ENCODE results near the gene PTPRC.

PTPRC gene

DNA sequence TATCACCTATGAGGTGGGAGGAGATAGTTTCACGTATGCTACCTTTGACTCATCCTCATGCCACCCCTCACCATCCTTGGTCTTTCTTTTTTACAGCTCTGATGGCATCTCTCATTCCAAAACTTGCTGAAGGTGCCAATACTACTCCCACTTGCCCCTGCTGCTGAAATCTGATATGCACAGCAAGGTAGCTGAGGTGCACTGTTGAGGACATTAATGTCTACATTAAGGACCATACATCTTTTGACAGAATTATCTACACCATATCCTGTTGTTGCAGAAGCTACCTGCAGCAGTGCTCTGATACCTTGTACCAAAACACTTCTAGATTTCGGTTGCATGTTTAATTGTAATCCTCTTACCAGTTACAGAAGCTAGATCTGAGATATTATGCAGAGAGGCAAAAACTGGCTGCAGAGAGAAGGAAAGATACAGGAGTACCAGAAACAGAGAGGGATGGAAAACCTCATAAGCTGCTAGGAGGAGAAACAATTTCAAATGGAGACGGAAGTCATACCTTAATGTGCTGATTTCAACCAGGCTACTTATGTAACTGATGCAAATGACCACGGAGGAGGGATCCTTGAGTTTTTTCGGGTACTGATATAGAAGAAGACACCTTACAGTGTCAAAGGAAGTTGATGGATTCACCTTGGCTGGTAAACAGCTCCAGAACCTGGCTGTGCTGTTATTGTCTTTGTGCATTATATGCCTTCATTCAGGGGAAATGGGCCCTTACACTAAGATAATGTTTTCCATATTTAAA, 19.3 kb upstream of the PTPRC start:
- no peak overlapping the region for H3K4me3 ChIP-seq (ENCODE audit: low read depth, low read length)
- H3K27me3 ChIP-seq (replicated peaks) = no peaks in the 10 kb centered on the region
- DNase-seq = no peak
- TF ChIP-seq, protein P1, sequence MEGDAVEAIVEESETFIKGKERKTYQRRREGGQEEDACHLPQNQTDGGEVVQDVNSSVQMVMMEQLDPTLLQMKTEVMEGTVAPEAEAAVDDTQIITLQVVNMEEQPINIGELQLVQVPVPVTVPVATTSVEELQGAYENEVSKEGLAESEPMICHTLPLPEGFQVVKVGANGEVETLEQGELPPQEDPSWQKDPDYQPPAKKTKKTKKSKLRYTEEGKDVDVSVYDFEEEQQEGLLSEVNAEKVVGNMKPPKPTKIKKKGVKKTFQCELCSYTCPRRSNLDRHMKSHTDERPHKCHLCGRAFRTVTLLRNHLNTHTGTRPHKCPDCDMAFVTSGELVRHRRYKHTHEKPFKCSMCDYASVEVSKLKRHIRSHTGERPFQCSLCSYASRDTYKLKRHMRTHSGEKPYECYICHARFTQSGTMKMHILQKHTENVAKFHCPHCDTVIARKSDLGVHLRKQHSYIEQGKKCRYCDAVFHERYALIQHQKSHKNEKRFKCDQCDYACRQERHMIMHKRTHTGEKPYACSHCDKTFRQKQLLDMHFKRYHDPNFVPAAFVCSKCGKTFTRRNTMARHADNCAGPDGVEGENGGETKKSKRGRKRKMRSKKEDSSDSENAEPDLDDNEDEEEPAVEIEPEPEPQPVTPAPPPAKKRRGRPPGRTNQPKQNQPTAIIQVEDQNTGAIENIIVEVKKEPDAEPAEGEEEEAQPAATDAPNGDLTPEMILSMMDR (IDR thresholded peaks at IDR 0.05; ENCODE audit: low read depth, low read length, missing control alignments) = no peak
- H3K36me3 ChIP-seq (replicated peaks) = no peaks in the 10 kb centered on the region
- no peak overlapping the region for H3K27ac ChIP-seq
- in situ Hi-C loops (cut with HindIII; ENCODE audit: low pct_ligation_motif_present, low sequenced_read_pairs) = no loop called here

DNA sequence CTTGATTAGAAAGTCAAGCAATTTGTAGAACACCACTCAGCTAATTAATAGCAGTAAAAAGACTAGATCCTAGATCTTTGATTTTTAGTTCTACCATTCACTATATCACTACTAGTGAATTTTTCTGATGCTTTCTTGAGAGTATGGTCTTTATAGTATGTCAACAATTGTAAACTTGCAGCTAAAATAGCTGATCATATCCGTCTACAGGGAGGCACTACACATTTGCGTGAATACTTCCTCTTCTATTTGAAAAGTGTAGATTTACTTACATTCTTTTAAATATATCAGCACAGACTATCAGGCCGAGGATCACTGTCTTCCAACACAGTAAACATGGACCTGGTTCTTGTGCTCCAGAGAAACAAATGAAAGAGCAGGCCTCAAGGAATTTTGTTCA, 18.6 kb upstream of the PTPRC start:
- Histone ChIP-seq H3K27ac (no peak overlapping the region), H3K4me3 (ENCODE audit: low read depth, low read length) (no peak overlapping the region), H3K36me3 (replicated peaks) (no peaks in the 10 kb centered on the region), H3K27me3 (replicated peaks) (no peaks in the 10 kb centered on the region)
- TF ChIP-seq, protein P1 (IDR thresholded peaks at IDR 0.05; ENCODE audit: low read depth, low read length, missing control alignments) = no peak
- in situ Hi-C loops (cut with HindIII; ENCODE audit: low pct_ligation_motif_present, low sequenced_read_pairs) = no loop called here
- no peak for DNase-seq

DNA sequence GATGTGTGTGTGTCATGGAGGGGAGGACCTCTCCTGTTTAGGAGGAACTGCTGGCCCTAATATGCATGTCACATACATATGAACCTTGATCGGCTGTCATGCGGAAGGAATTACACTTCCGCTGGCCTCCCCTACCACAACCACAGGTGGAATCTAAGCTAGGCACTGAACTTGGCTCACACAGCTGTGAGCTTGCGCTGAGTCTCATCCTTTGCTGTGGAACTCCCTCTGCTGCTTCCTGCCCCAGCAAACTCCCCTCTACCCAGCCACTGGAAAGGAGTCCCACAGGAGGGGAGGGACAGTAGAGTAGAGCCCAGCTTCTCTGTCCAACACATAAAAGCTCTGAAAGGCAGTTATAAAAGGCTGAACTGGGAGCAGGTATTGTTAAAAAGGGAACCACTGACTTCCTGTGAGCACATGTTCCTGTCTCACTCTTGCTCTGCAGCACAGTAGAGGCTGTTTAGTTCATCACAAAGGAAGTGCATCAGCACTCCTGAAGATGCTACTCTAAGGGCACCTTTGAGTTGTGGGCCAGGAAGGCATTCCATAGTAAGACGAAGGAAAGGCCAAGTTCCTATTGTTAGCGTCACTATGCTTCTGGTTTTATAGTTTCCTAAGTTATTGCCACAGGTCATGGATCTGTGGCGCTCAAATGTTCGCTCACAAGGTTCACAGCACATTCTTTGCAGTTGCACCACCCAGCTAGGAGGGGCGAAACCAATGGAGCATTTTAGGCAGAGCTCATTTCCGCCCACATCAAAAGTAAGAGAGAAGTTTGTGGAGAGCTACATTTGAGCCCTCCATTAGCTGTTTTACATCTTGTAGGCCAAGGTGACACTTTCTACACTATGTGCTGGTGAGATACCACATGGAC, 17.7 kb upstream of the PTPRC start:
- TF ChIP-seq, protein P1 (IDR thresholded peaks at IDR 0.05; ENCODE audit: low read depth, low read length, missing control alignments) = no peak
- Histone ChIP-seq H3K36me3 (replicated peaks) (no peaks in the 10 kb centered on the region), H3K27ac (no peak overlapping the region), H3K27me3 (replicated peaks) (no peaks in the 10 kb centered on the region), H3K4me3 (ENCODE audit: low read depth, low read length) (no peak overlapping the region)
- in situ Hi-C loops (cut with HindIII; ENCODE audit: low pct_ligation_motif_present, low sequenced_read_pairs) = no loop called here
- DNase-seq = no peak

DNA sequence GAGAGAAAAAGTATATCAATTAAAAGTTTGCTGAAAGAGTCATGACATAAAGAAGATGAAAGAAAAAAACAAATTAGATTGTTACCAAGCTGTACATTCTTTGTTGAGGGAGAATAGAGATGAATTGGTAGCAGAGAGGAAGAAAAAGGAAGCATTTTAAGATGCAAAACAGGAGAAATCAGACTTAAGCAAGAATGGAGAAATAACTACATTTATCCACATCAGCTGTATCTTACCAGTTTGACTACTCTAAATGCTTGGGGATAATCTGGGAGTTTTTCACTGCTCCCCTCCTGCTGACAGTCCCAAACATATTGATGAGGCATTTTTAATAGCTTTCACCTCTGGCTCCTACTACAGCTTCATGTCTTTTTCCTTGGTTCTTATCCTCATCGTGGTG, 16.8 kb upstream of the PTPRC start:
- no peaks in the 10 kb centered on the region for H3K36me3 ChIP-seq (replicated peaks)
- DNase-seq = no peak
- TF ChIP-seq, protein P1 (IDR thresholded peaks at IDR 0.05; ENCODE audit: low read depth, low read length, missing control alignments) = no peak
- H3K27me3 ChIP-seq (replicated peaks) = no peaks in the 10 kb centered on the region
- no peak overlapping the region for H3K4me3 ChIP-seq (ENCODE audit: low read depth, low read length)
- no peak overlapping the region for H3K27ac ChIP-seq
- in situ Hi-C loops (cut with HindIII; ENCODE audit: low pct_ligation_motif_present, low sequenced_read_pairs) = no loop called here

DNA sequence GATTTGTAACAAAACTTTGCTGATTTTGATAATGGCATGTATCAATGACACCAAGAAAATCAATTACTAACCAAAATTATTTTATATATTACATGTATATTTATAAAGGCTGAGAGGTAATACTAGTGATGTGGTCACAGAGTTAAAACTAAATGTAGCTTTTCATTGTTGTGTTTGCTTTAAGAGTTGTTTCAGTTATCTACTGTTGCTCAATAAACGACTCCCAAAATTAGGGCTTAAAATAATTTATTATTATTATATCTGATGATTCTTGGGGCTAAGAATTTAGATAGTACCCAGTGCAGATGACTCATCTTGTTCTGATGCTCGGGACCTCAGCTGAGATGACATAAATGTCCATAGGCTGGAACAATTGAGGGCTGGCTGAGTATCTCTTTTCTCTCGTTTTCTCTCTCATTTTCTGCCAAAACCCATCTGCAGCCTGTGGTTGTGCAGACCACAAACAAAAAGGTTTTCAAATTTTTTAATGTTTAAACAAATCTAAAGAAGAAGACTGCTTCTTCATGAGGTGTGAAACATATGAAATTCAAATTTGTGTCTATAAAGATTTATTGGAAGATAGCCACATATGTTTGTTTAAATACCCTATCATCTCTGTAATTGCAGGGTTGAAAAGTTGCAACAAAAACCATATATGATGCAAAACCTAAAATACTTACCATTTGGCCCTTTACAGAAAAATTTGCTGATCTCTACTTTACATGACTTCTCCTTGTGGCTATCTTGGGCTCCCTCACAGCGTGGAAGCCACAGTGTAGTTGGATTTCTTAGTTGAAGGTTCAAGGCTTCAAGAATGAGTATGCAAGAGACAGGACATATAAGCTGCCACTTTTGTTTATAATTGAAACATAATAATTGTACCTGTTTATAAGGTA, 14.8 kb upstream of the PTPRC start:
- DNase-seq = peak; percentile 79
- in situ Hi-C loops (cut with HindIII; ENCODE audit: low pct_ligation_motif_present, low sequenced_read_pairs) = no loop called here
- Histone ChIP-seq H3K36me3 (replicated peaks) (no peaks in the 10 kb centered on the region), H3K27ac (no peak overlapping the region), H3K27me3 (replicated peaks) (no peaks in the 10 kb centered on the region), H3K4me3 (ENCODE audit: low read depth, low read length) (no peak overlapping the region)
- TF ChIP-seq, protein P1 (IDR thresholded peaks at IDR 0.05; ENCODE audit: low read depth, low read length, missing control alignments) = no peak
